Small intestine (tissue), 7 donors: ENCODE measurements around the gene POLD4. TPM values are rescaled to one million over a fixed set of nuclear protein-coding genes. Genes with fewer than 3 reads are reported as not detected.

Experiments
- DNase-seq, 2 donors: peaks; one replicate each; pipeline versions ENCODE4 v3.0.0 to v3.0.0-alpha.2; 2013
- FAIRE-seq: peaks from 2 replicates; lab custom pipeline; 2012; peaks lifted over from hg19 to GRCh38; lab: Jason Lieb, UNC
- H3K27ac ChIP-seq, 3 donors: one replicate each; pipeline ENCODE4 v1.5.1; 2013; ENCODE audit warnings: low read length in 2 of 3, mild to moderate bottlenecking in 2 of 3, control low read depth in 1 of 3, inconsistent platforms in 1 of 3, low read depth in 1 of 3, moderate library complexity in 1 of 3
- H3K27me3 ChIP-seq, 3 donors: one replicate each; pipeline ENCODE4 v1.6.1; 2013; ENCODE audit warnings: low read length in 3 of 3, inconsistent platforms in 1 of 3; ENCODE audit not compliant: control insufficient read depth in 3 of 3, insufficient read depth in 3 of 3
- H3K36me3 ChIP-seq, 3 donors: one replicate each; pipeline ENCODE4 v1.6.1; 2013; ENCODE audit warnings: low read length in 3 of 3, inconsistent platforms in 1 of 3, low read depth in 1 of 3, mild to moderate bottlenecking in 1 of 3, moderate library complexity in 1 of 3; ENCODE audit not compliant: control insufficient read depth in 3 of 3, insufficient read depth in 2 of 3
- H3K4me1 ChIP-seq, 3 donors: one replicate each; pipeline ENCODE4 v1.6.1; 2013; ENCODE audit warnings: low read length in 2 of 3, inconsistent platforms in 1 of 3, low read depth in 1 of 3, mild to moderate bottlenecking in 1 of 3, moderate library complexity in 1 of 3; ENCODE audit not compliant: control insufficient read depth in 3 of 3, insufficient read depth in 2 of 3
- H3K4me3 ChIP-seq, 3 donors: one replicate each; pipeline ENCODE4 v1.5.1; 2013; ENCODE audit warnings: low read length in 3 of 3, control low read depth in 1 of 3, inconsistent platforms in 1 of 3, low read depth in 1 of 3, mild to moderate bottlenecking in 1 of 3, moderate library complexity in 1 of 3
- H3K9me3 ChIP-seq, 2 donors: one replicate each; pipeline ENCODE4 v1.6.1; 2013; ENCODE audit warnings: low read depth in 1 of 2, low read length in 1 of 2; ENCODE audit not compliant: control insufficient read depth in 2 of 2, insufficient read depth in 1 of 2
- WGBS, 3 donors: extraction: QIAGEN DNeasy Blood & Tissue Kit; methylation state at CpG; one replicate each; pipeline ENCODE4 v1.1.7; 2013; 5-methylcytosine and 5-hydroxymethylcytosine counted together
- polyA plus RNA-seq, 4 donors: library from polyadenylated mRNA; stranded (reverse) in 3 of 4; unstranded in 1 of 4; fragments of 200-250 nt in 3 of 4; fragments of 120-200 nt in 1 of 4; gene quantifications; one replicate each; pipeline versions ENCODE4 v1.2.1 to v1.2.3, GENCODE V29; 2013
- donor health status: healthy with polysubstance abuse.
- donor health status: control.
- donor health status: control.
- donor health status: Bipolar disorder and iron deficiency.
- donor health status: healthy.

Gene POLD4
- polyA plus RNA-seq, 4 donors, result 137 to 492 (median 310) TPM

DNA sequence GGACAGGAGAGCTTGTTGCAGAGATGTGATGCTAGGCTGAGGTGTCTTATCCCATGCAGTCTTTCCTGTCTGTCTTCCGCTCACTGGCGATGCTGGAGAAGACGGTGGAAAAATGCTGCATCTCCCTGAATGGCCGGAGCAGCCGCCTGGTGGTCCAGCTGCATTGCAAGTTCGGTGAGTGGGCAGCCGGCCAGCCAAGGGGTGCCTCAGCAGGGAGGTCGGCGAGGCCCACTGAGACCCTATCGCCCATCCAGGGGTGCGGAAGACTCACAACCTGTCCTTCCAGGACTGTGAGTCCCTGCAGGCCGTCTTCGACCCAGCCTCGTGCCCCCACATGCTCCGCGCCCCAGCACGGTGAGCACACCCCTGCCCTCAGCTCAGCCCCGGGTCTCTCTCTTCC is 40.1 kb upstream of the POLD4 start:
- no peak overlapping the region for H3K27ac ChIP-seq
- 89 to 96% (median 93%) methylated on average over 17 to 18 of the region's 18 CpGs for WGBS, 3 donors
- DNase-seq (no peak), FAIRE-seq (no peak)
- H3K9me3 ChIP-seq, result no peaks in the 10 kb centered on the region
- H3K27me3 ChIP-seq, result no peaks in the 10 kb centered on the region
- H3K4me3 ChIP-seq, result no peak overlapping the region
- peaks cover 10 to 59% (median 11%) of the 10 kb centered on the region in 3 donors for H3K36me3 ChIP-seq
- peaks cover 0 to 18% (median 0%) of the 10 kb centered on the region in 3 donors for H3K4me1 ChIP-seq

DNA sequence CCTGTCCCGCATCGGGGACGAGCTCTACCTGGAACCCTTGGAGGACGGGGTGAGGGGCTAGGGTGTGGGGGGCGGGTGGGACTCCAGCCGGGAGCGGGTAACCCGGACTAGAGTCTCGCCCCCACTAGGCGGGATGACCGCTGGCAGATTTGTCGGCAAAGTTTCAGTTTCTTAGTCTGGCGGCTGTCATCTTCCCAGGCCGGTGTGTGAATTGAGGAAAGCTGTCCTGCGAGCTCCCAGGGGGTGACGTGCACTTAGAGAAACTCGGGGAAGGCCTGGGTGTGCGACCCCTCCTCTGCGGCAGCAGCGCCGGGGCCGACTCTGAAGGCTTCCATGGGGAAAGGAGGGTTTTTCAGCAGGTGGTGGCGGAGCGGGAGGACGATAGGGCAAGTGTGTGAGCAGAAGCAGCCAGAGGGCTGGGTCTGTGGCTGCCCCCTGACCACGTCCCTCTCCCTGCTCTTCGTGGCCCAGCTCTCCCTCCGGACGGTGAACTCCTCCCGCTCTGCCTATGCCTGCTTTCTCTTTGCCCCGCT is 38.9 kb upstream of the POLD4 start:
- Histone ChIP-seq H3K4me1 (peaks cover 0 to 18% (median 0%) of the 10 kb centered on the region in 3 donors), H3K9me3 (no peaks in the 10 kb centered on the region), H3K36me3 (peaks cover 0 to 47% (median 2%) of the 10 kb centered on the region in 3 donors), H3K4me3 (peak overlapping the region; percentile 73 to 88 (median 81)), H3K27ac (peak overlapping the region; percentile 42 to 74 (median 59)), H3K27me3 (no peaks in the 10 kb centered on the region)
- FAIRE-seq (no peak), DNase-seq (no peak)
- WGBS, 3 donors, result 2 to 7% (median 5%) methylated on average over 21 to 31 of the region's 31 CpGs

DNA sequence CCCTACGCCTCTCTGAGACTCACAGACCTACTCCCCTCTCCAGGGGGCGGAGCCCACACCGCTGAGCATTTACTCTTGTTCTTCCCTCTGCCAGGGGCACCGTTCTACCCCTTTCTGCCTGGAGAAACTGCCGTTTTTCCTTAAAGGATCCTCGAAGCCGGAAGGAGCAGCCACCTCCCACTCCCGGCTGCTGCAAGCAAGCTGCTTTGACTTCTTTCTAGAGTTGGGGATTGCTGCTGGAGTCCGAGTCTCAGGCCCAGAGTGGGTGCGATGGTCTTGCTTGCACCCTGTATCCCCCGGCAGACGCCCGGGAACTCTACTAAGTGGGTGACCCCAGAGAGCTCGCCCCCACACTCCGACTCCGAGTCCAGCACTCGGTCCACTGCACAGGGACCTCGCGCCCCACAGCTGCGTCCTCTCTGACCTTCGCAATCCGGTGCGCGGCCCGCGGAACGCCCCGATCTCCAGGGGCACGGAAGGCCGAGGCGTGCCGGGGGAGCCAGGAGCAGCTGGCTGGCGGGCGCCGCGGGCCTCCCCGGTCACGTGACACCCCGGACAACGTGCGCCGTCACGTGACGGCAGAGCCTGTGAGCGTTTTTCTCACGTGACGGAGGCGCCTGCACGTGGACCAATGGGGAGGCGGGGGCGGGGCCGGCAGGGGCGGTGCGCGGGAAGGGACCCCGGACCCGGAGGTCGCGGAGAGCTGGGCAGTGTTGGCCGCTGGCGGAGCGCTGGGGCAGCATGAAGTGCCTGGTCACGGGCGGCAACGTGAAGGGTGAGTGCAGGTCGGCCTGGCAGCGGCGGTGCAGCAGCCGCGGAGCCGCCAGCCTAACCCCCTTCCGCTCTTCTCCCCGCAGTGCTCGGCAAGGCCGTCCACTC is 38.2 kb upstream of the POLD4 start, which contains the start of gene RAD9A:
RAD9A (plus strand) TSS at position 683 of the 879 bp plus-strand sequence; CDS start at position 742, 59 bp downstream.
- Histone ChIP-seq H3K4me3 (peak within 1 kb of the TSS; percentile 73 to 94 (median 81)), H3K27me3 (no peaks in the 10 kb centered on the region), H3K36me3 (peaks cover 0 to 40% (median 0%) of the 10 kb centered on the region in 3 donors), H3K4me1 (peaks cover 0 to 13% (median 0%) of the 10 kb centered on the region in 3 donors), H3K9me3 (no peaks in the 10 kb centered on the region), H3K27ac (peak within 1 kb of the TSS; percentile 58 to 89 (median 89))
- FAIRE-seq (no peak), DNase-seq (peak; percentile 96 to 99)
- 0 to 1% (median 1%) methylated on average over 56 to 75 of the region's 75 CpGs for WGBS, 3 donors

DNA sequence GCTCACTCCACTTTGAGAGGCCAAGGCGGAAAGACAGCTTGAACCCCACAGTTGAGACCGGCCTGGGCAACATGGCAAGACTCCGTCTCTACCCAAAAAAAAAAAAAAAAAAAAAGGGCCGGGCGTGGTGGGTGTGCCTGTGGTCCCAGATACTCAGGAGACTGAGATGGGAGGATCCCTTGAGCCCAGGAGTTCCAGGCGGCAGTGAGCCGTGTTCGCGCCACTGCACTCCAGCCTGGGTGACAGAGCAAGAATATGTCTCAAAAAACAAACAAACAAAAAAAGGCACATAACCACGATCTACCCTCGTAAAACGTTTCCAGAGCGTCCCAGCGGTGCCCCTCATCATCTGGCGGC is 37.6 kb upstream of the POLD4 start:
- Histone ChIP-seq H3K9me3 (no peaks in the 10 kb centered on the region), H3K27me3 (no peaks in the 10 kb centered on the region), H3K36me3 (peaks cover 0 to 34% (median 0%) of the 10 kb centered on the region in 3 donors), H3K27ac (peak overlapping the region in 2 of 3 donors; percentile 89), H3K4me1 (peaks cover 0 to 12% (median 0%) of the 10 kb centered on the region in 3 donors), H3K4me3 (peak overlapping the region; percentile 65 to 94 (median 81))
- DNase-seq, result no peak
- no peak for FAIRE-seq
- 11 to 14% (median 13%) methylated on average over 13 to 15 of the region's 15 CpGs for WGBS, 3 donors

DNA sequence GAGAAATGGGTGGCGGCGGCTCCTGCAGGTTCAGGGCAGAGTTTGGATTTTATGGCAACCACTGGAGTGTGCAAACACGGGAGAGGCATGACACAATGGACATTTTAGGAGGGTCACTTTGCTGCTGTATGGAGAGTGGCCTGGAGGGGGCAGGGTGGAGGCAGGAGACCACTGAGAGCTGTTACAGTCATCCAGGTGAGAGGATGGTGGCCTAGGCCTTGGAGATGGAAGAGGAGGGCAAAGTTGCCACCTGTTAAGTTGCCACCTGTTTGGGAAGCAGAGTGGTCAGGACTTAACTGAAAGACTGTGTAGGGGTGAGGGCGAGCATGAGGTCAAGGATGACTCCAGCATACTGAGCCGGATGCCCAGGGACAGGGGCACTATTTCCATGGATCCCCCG is 36.1 kb upstream of the POLD4 start:
- H3K4me3 ChIP-seq, result no peak overlapping the region
- DNase-seq (peak in 1 of 2 donors; percentile 64), FAIRE-seq (no peak)
- H3K4me1 ChIP-seq, result peaks cover 0 to 12% (median 0%) of the 10 kb centered on the region in 3 donors
- peaks cover 0 to 22% (median 0%) of the 10 kb centered on the region in 3 donors for H3K36me3 ChIP-seq
- no peak overlapping the region for H3K27ac ChIP-seq
- H3K27me3 ChIP-seq, result no peaks in the 10 kb centered on the region
- no peaks in the 10 kb centered on the region for H3K9me3 ChIP-seq
- WGBS, 3 donors, result 49 to 58% (median 58%) methylated on average over 6 of the region's 6 CpGs

DNA sequence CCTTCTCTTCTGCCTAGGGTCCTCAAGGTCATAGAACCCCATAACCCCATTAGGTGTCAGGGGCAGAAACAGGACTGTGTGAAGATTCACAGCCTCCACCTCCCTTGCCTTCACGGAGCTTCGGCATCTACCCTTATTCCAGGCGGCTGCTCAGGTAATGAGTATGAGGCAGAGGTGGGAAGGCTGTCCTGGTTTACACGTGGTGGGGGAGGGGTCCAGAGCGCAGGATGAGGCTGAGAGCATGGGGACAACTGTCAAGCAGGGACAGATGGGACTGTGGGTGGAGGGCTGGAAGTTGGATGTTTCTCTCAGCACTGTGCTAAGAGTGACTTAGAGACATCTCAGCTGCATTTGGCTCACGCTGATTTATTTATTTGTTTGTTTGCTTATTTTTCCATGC is 34.2 kb upstream of the POLD4 start:
- H3K27me3 ChIP-seq, result no peaks in the 10 kb centered on the region
- peaks cover 0 to 9% (median 0%) of the 10 kb centered on the region in 3 donors for H3K4me1 ChIP-seq
- 59 to 72% (median 66%) methylated on average over 6 of the region's 6 CpGs for WGBS, 3 donors
- H3K9me3 ChIP-seq, result no peaks in the 10 kb centered on the region
- no peak overlapping the region for H3K27ac ChIP-seq
- no peak for DNase-seq
- peaks cover 0 to 5% (median 0%) of the 10 kb centered on the region in 3 donors for H3K36me3 ChIP-seq
- no peak overlapping the region for H3K4me3 ChIP-seq
- no peak for FAIRE-seq

DNA sequence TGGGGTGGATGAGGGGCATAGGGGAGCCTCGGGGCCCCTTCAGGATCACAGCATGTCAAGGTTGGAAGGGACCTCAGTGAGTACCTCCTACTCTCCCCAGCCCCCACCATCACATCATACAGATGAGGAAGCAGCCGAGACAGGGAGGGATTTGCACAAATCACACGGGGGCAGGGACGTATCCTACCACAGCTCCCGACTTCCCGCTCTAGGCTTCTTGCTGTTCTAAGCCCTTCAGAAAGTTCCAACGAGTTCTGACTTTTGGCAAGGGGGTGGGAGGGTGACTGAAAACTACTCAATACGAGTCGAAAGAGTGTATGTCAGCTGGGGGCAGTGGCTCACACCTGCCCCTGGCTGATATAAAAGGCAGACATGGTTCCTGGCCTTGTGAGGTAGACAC is 33.7 kb upstream of the POLD4 start:
- H3K36me3 ChIP-seq, result peaks cover 0 to 4% (median 0%) of the 10 kb centered on the region in 3 donors
- FAIRE-seq (no peak), DNase-seq (no peak)
- H3K27ac ChIP-seq, result no peak overlapping the region
- WGBS, 3 donors, result 34 to 50% (median 43%) methylated on average over 9 of the region's 9 CpGs
- H3K9me3 ChIP-seq, result no peaks in the 10 kb centered on the region
- H3K27me3 ChIP-seq, result no peaks in the 10 kb centered on the region
- no peak overlapping the region for H3K4me3 ChIP-seq
- H3K4me1 ChIP-seq, result peaks cover 0 to 11% (median 0%) of the 10 kb centered on the region in 3 donors

DNA sequence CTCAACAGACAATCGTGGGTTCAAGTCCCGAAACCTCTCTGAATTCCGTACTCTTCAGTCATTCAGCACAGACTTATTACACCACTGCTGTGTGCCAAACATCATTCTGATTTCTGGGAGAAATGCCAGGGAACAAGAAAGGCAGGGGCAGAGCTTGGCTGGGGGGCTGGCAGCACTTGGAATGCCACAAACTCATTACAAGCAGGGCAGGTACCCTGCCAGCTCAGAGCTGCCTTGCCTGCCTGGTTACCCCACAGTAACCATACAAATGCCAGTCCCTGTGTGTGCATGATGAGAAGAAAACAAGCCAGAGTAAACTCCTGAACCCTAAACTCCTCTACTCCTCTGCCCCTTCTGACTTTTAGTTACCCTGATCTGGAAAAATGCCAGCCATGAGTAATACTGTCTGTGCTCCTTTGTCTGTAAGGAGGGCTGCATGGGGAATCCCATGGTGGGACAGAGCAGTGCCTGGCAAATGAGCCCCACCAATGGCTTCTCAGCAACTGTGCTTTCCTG is 31.6 kb upstream of the POLD4 start:
- no peaks in the 10 kb centered on the region for H3K27me3 ChIP-seq
- 17 to 61% (median 41%) methylated on average over 3 of the region's 3 CpGs for WGBS, 3 donors
- peaks cover 0 to 3% (median 0%) of the 10 kb centered on the region in 3 donors for H3K36me3 ChIP-seq
- H3K4me3 ChIP-seq, result no peak overlapping the region
- no peaks in the 10 kb centered on the region for H3K9me3 ChIP-seq
- DNase-seq (no peak), FAIRE-seq (no peak)
- no peak overlapping the region for H3K27ac ChIP-seq
- peaks cover 0 to 9% (median 0%) of the 10 kb centered on the region in 3 donors for H3K4me1 ChIP-seq
